K562 (cell line): ENCODE data around the gene MICU2. TPM values are rescaled to one million over a fixed set of nuclear protein-coding genes. Genes with fewer than 3 reads are reported as not detected.

Experiments used
- ATAC-seq: fragments of 200-7000 bp; cut with Tn5 transposase; 3 replicates; pipeline ENCODE4 v1.9.1; 2020; ENCODE audit warnings: moderate library complexity
- BruUV-seq: library from RNA; stranded (reverse); fragments of 400-500 nt; replicated peaks from 2 replicates; lab custom pipeline; 2021; lab: Mats Ljungman, UMichigan
- CTCF ChIA-PET: fragments of 300-600 bp; formaldehyde crosslinking; extraction: SDS; loops from one replicate; lab custom pipeline; 2021; ENCODE audit warnings: low intra/inter-chr PET ratio; lab: Yijun Ruan, JAX
- POLR2A ChIA-PET: fragments of 300-600, 350-650 bp; sonication (Branson Sonifier 250); formaldehyde crosslinking; extraction: SDS; loops from one replicate; lab custom pipeline; 2021; ENCODE audit warnings: antibody characterized with exemption, inconsistent platforms; lab: Yijun Ruan, JAX
- DNase-seq, 4 experiments: peaks; one replicate each; pipeline versions ENCODE4 v3.0.0 to v3.0.0-alpha.2; 2011 to 2018; ENCODE audit warnings: low spot score in 3 of 4, mixed read lengths in 3 of 4; ENCODE audit errors: extremely low read depth in 1 of 4
- FAIRE-seq: peaks from 2 replicates; lab custom pipeline; 2011; peaks lifted over from hg19 to GRCh38; lab: Jason Lieb, UNC
- H2AFZ ChIP-seq: 2 replicates; pipeline ENCODE4 v1.6.0; 2011; ENCODE audit warnings: low read depth, low read length, control low read depth, inconsistent platforms
- H3K27ac ChIP-seq: fragments of 200-600 bp; 3 replicates; pipeline ENCODE4 v1.8.0; 2011; ENCODE audit warnings: low read depth, mild to moderate bottlenecking, control low read depth, inconsistent platforms, low read length, moderate library complexity, mixed read lengths; ENCODE audit errors: extremely low read depth
- H3K27me3 ChIP-seq, 2 experiments: fragments of 300-600 bp in 1 of 2; 2 replicates in 1 of 2; 3 replicates in 1 of 2; pipeline versions ENCODE4 v1.6.0 to v1.8.0; 2011; ENCODE audit warnings: inconsistent platforms in 2 of 2, low read length in 2 of 2, mild to moderate bottlenecking in 1 of 2, mixed read lengths in 1 of 2, moderate library complexity in 1 of 2; ENCODE audit not compliant: control insufficient read depth in 2 of 2, insufficient read depth in 2 of 2
- H3K36me3 ChIP-seq: fragments of 300-600 bp; 3 replicates; pipeline ENCODE4 v1.8.0; 2011; ENCODE audit warnings: mild to moderate bottlenecking, low read length, inconsistent platforms; ENCODE audit not compliant: control insufficient read depth, insufficient read depth
- H3K4me1 ChIP-seq, 2 experiments: fragments of 200-600 bp in 1 of 2; replicated peaks in 1 of 2; 2 replicates in 1 of 2; 3 replicates in 1 of 2; pipeline versions ENCODE4 v1.5.1 to v1.8.0; 2011; ENCODE audit warnings: inconsistent platforms in 2 of 2, low read length in 2 of 2, mild to moderate bottlenecking in 1 of 2, mixed read lengths in 1 of 2, moderate library complexity in 1 of 2; ENCODE audit not compliant: control insufficient read depth in 2 of 2, insufficient read depth in 2 of 2
- H3K4me2 ChIP-seq: 2 replicates; pipeline ENCODE4 v1.6.1; 2011; ENCODE audit warnings: low read length, control low read depth, inconsistent platforms, mixed read lengths; ENCODE audit not compliant: insufficient read depth
- H3K4me3 ChIP-seq: fragments of 200-600 bp; sonication (generic), shearing (Covaris generic); 2 replicates; pipeline ENCODE4 v1.5.1; 2016; ENCODE audit warnings: control low read depth, inconsistent platforms
- H3K79me2 ChIP-seq: fragments of 200-600 bp; 3 replicates; pipeline ENCODE4 v1.8.0; 2011; ENCODE audit warnings: low read length, inconsistent platforms; ENCODE audit not compliant: control insufficient read depth, insufficient read depth
- H3K9ac ChIP-seq, 2 experiments: 2 replicates each; pipeline versions ENCODE4 v1.6.0 to v1.6.1; 2011; ENCODE audit warnings: low read depth in 2 of 2, low read length in 2 of 2, control low read depth in 1 of 2, inconsistent platforms in 1 of 2, mild to moderate bottlenecking in 1 of 2, mixed read lengths in 1 of 2; ENCODE audit not compliant: insufficient read depth in 1 of 2
- H3K9me1 ChIP-seq: one replicate; pipeline ENCODE4 v1.6.0; 2011; ENCODE audit warnings: inconsistent platforms, mild to moderate bottlenecking, low read length, moderate library complexity; ENCODE audit not compliant: control insufficient read depth, insufficient read depth
- H3K9me3 ChIP-seq: replicated peaks from 2 replicates; pipeline ENCODE4 v1.5.1; 2011; ENCODE audit warnings: low read depth, low read length, inconsistent platforms; ENCODE audit not compliant: control insufficient read depth, insufficient read depth
- H4K20me1 ChIP-seq: replicated peaks from 2 replicates; pipeline ENCODE4 v1.6.1; 2011; ENCODE audit warnings: low read length, inconsistent platforms, mixed read lengths; ENCODE audit not compliant: control insufficient read depth, insufficient read depth
- CBFA2T3 ChIP-seq: fragments of 450-650 bp; IDR thresholded peaks from 2 replicates; pipeline ENCODE4 v1.6.1; 2017
- SUPT5H ChIP-seq: fragments of 450-650 bp; IDR thresholded peaks from 2 replicates; pipeline ENCODE4 v1.6.1; 2016
- WGBS: fragments of 100-300 bp; shearing (Covaris generic); methylation state at CpG from one replicate; pipeline ENCODE4 v1.1.6; 2016; ENCODE audit warnings: low coverage, mixed read lengths; ENCODE audit not compliant: insufficient coverage; ENCODE audit errors: missing lambda C conversion rate; 5-methylcytosine and 5-hydroxymethylcytosine counted together
- in situ Hi-C: fragments of 300-500 bp; cut with MboI; formaldehyde crosslinking; loops from 4 replicates; pipeline ENCODE4 v1.15.0; 2018; ENCODE audit warnings: inconsistent platforms, mixed read lengths
- intact Hi-C: fragments of 100-400 bp; cut with micrococcal nuclease; formaldehyde crosslinking; loops from 2 replicates; pipeline ENCODE4 v1.14.2; 2022
- polyA plus RNA-seq, 8 experiments: library from polyadenylated mRNA; depleted of rRNA in 4 of 8; stranded (reverse) in 5 of 8; unstranded in 3 of 8; fragments of >200 nt; fragmentation: Nextera tagmentation in 2 of 8; fragmentation: Illumina TruSeq in 1 of 8; extraction: Ambion mirVana in 2 of 8; extraction: Trizol in 1 of 8; gene quantifications; 2 replicates each; pipeline versions ENCODE4 v1.2.1 to v1.2.3, GENCODE V29; 2011 to 2014; ENCODE audit warnings: inconsistent platforms in 1 of 8, missing spikeins in 1 of 8
- total RNA-seq, 7 experiments: library from RNA; depleted of rRNA in 6 of 7; stranded (reverse); fragments of >200 nt in 6 of 7; fragmentation: Illumina TruSeq in 2 of 7; extraction: Trizol in 2 of 7; gene quantifications; 2 replicates each; pipeline versions ENCODE4 v1.2.1 to v1.2.3, GENCODE V29; 2011 to 2021; ENCODE audit warnings: low replicate concordance in 1 of 7
- TF ChIP-seq, protein P1 (sequence below): fragments of 450-650 bp; IDR thresholded peaks from 2 replicates; pipeline ENCODE4 v1.7.0; 2016; ENCODE audit warnings: borderline replicate concordance
- TF ChIP-seq, protein P2 (sequence below): fragments of 250-450 bp; sonication (Bioruptor Pico); IDR thresholded peaks from 2 replicates; pipeline ENCODE4 v1.5.0; 2021; ENCODE audit warnings: mild to moderate bottlenecking, moderate library complexity

MICU2 gene
- total and polyA plus RNA-seq, 9 of the 15 experiments (the other 6 are each of a cell fraction or from before 2014, with no cell fraction given), result 9.1 to 41.8 (median 33.4) TPM

DNA sequence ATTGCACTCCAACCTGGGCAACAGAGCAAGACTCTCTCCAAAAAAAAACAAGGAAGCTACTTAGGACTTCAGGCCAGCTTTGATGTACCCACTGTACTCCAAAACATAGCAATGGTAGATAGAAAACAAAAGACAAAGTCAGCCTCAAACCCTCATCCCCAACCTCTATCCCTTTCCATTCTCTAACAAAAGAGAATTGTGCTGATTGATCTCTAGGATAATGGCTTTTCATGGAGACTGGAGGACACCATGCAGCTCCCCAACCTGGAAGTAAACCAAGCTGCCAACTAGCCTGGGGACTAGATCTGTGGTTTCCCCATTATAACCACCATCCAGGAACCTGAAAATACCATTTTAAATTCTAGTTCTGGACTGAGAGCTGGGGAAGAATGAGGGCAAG, 140.5 kb downstream of the MICU2 start (continued):
- TF ChIP-seq, protein P1, sequence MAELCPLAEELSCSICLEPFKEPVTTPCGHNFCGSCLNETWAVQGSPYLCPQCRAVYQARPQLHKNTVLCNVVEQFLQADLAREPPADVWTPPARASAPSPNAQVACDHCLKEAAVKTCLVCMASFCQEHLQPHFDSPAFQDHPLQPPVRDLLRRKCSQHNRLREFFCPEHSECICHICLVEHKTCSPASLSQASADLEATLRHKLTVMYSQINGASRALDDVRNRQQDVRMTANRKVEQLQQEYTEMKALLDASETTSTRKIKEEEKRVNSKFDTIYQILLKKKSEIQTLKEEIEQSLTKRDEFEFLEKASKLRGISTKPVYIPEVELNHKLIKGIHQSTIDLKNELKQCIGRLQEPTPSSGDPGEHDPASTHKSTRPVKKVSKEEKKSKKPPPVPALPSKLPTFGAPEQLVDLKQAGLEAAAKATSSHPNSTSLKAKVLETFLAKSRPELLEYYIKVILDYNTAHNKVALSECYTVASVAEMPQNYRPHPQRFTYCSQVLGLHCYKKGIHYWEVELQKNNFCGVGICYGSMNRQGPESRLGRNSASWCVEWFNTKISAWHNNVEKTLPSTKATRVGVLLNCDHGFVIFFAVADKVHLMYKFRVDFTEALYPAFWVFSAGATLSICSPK, result no peak

DNA sequence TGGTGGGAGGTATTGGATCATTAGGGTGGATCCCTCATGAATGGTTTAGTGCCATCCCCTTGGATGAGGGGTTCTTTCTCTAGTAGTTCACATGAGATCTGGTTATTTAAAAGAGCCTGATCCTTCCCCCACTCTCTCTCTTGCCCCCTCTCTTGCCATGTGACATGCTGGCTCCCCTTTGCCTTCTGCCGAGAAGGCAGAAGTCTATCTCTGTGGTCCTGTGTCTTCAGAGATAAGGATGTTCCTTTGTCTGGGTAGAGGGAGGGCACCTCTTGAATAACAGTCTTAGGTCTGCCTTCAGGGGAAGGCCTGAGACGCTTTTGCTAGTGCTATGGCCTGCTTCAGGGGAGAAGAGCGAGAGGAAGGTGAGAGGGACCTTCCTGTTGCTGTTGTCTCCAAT, 142.8 kb downstream of the MICU2 start:
- no peak for ATAC-seq
- WGBS, result 58% methylated on average over 2 of the region's 3 CpGs
- no TSS peak for BruUV-seq

More for the DNA sequence above, 142.8 kb downstream of the MICU2 start:
- 0 out of 2 replicates have a peak overlapping the region, but pooled peaks have one; percentile 40 for H2AFZ ChIP-seq
- no peak overlapping the region for H3K4me3 ChIP-seq
- H3K79me2 ChIP-seq, result peaks cover 28% of the 10 kb centered on the region
- CTCF ChIA-PET, result no interaction called here
- no peaks in the 10 kb centered on the region for H3K9me1 ChIP-seq
- no peak overlapping the region for H3K27ac ChIP-seq
- FAIRE-seq, result no peak
- H3K27me3 ChIP-seq, result no peaks in the 10 kb centered on the region
- H3K4me1 ChIP-seq, result peaks cover 0 to 6% of the 10 kb centered on the region in 2 experiments; a peak in 3 of 5 replicates
- H4K20me1 ChIP-seq, result no peaks in the 10 kb centered on the region
- 0 out of 2 replicates have a peak, but pooled peaks cover 2% of the 10 kb centered on the region for H3K9me3 ChIP-seq
- no peaks in the 10 kb centered on the region for H3K36me3 ChIP-seq
- in situ Hi-C loops, result no loop called here
- intact Hi-C loops, result no loop called here
- no peak overlapping the region for H3K4me2 ChIP-seq
- peak in 1 of 4 experiments; percentile 15 for DNase-seq
- H3K9ac ChIP-seq, result no peak overlapping the region
- POLR2A ChIA-PET, result no interaction called here
- TF ChIP-seq CBFA2T3, result peak; percentile 36
- TF ChIP-seq, protein P2, sequence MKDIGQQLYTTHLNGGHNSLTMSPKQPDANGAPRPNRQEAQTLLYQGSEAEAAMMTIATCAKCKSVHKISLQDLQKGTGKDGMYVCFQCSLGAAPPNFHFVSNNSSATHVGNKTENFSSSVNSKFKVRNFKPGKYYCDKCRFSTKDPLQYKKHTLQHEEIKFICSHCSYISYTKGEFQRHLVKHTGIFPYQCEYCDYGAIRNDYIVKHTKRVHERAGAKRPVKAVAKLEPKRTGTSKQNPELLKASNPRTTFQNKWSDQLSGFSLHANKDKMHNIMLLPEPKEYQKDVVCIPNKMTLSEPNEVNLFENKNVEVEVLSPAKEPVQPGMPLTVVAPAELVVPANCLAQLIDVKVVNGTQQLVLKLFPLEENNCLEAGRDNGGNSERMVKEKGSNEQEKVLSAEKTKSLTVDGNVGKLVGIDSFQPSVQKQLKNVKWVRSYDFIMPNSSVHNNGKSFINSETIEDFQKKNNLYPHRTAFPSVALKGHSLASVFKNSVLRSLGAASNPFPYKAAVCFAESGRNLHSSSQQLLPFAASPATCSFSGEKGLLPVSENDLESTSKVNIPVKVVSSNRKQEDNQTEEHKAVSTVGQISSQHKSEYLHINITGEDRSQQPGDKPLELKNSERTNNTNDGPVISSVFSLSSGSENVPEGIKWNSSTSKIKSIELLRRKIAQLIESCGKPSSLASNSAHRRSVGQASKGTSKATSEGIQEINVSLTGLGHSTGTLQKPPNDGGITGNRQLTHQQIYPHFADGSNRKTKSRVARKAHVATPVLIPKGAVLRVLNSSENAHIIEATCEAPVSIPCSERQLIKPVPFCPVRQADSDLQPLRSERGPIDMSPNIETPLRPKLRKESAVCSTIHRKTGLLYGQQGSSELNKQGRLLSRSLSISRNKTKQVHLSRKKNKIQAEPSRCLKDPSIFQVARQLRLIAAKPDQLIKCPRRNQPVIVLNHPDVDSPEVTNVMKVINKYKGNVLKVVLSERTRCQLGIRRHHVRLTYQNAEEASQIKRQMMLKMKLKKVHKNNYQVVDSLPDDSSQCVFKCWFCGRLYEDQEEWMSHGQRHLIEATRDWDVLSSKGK (CRISPR knock-in tag), result no peak
- TF ChIP-seq SUPT5H, result no peak
- TF ChIP-seq, all 486 proteins: peak for 1
